ACC112 (cell line): ENCODE results near the gene DNAJB8.

Source experiments
- H2AFZ ChIP-seq: fragments of 200-600 bp; sonication (generic); one replicate; pipeline ENCODE4 v1.6.0; 2017; ENCODE audit warnings: antibody characterized with exemption, low read length; ENCODE audit not compliant: unreplicated experiment
- H3K27ac ChIP-seq: fragments of 200-600 bp; sonication (generic); 2 replicates; pipeline ENCODE4 v1.5.1; 2014; ENCODE audit warnings: low read depth, mild to moderate bottlenecking, antibody characterized with exemption, low read length, moderate library complexity
- H3K27me3 ChIP-seq: fragments of 200-600 bp; sonication (generic); 2 replicates; pipeline ENCODE4 v1.6.1; 2014; ENCODE audit warnings: mild to moderate bottlenecking, antibody characterized with exemption, low read length, moderate library complexity, mixed read lengths; ENCODE audit not compliant: insufficient read depth
- H3K36me3 ChIP-seq: fragments of 200-600 bp; sonication (generic); 2 replicates; pipeline ENCODE4 v1.6.1; 2016; ENCODE audit warnings: mild to moderate bottlenecking, antibody characterized with exemption, low read length, moderate library complexity, mixed read lengths; ENCODE audit not compliant: insufficient read depth
- H3K4me1 ChIP-seq: fragments of 200-600 bp; sonication (generic); one replicate; pipeline ENCODE4 v1.6.1; 2016; ENCODE audit warnings: low read length, mixed read lengths; ENCODE audit not compliant: insufficient read depth, unreplicated experiment, control insufficient read depth
- H3K4me3 ChIP-seq: fragments of 200-600 bp; sonication (generic); 2 replicates; pipeline ENCODE4 v1.5.1; 2014; ENCODE audit warnings: mild to moderate bottlenecking, low read depth, low read length
- H3K79me2 ChIP-seq: fragments of 200-600 bp; sonication (generic); one replicate; pipeline ENCODE4 v1.6.0; 2016; ENCODE audit warnings: low read length; ENCODE audit not compliant: control insufficient read depth, unreplicated experiment, insufficient read depth

The DNAJB8 gene

DNA sequence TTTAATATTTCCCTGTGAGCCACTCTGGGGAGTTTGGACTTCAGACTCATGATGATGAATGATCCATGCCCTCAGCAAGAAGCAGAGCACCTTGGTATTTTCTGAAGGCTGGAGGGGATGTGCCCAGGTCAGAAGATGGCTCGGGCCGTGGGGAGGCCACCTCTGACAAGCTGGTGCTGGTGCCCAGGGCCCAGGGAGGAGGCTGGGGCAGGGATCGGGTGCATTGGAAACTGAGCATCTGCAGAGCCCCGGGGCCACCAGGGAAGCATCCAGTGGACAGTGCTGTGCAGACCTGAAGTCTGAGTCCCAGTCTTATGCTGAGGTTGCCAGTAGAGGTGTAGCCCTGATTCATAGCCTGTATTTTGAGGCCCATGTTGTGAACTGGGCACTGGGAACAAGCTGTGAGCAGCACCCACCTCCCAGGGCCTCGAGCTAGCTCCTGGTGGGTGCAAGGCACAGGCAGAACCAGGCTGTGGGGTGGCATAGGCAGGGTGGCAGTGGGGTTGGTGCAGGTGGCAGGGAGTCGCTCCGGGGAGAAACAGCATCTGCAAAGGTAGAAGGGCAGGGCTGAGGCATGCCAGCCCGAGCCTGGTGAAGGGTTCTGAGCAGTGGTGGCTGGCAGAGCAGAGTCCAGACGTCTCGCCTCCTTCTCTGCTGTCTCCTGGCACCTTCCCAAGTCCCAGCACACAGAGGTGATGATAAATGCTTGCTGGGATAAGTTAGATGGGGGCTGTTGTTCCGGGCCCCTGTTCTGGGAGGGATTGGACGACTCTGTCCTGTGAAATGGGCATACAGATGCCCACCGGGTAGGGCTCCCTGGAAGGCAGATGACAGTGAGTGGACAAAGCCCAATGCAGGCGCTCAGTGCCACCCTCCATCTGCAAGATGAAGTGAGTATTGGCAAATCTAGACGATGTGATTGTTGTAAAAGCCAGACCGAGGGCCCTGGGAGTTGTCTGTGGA lies 10.6 kb downstream of the DNAJB8 start:
- Histone ChIP-seq H3K36me3 (no peaks in the 10 kb centered on the region), H3K4me1 (no peaks in the 10 kb centered on the region), H3K27me3 (peaks cover 52% of the 10 kb centered on the region), H2AFZ (no peak overlapping the region), H3K27ac (no peak overlapping the region), H3K79me2 (no peaks in the 10 kb centered on the region), H3K4me3 (no peak overlapping the region)

DNA sequence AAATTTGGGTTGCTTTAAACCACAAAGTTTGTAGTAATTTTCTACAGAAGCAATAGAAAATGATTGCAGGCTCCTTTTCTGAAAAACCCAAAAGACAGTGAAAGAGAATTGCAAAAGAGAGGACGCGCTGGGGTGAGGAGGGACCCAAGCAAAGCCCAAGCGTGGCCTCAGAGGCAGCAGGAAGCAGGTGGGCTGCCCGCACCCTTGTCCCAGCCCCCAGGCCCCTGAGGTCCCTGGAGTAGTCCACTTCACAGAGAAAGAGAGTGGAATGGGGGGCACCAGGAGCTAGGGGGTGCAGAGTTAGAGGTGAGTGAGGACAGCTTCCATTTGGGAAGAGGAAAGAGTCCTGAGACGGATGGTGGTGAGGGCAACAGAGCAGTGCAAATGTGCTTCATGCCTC lies 11.6 kb downstream of the DNAJB8 start:
- Histone ChIP-seq H3K79me2 (no peaks in the 10 kb centered on the region), H3K27me3 (peaks cover 56% of the 10 kb centered on the region), H3K36me3 (no peaks in the 10 kb centered on the region), H2AFZ (no peak overlapping the region), H3K4me1 (no peaks in the 10 kb centered on the region), H3K27ac (no peak overlapping the region), H3K4me3 (no peak overlapping the region)

DNA sequence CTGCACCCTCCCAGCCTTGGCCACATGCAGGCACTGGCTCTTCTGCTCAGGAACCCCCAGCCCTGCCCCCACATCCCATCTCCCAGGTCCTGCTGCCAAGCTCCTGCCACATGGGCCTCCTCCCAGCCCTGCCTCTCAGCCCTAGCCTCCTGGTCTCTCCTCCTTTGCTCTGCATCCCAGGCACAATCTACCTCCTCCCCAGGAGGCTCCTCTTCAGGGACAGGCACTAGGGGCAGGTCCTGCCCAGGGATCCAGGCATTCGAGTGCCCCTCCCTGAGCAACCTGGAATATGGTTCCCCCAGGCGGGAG lies 12.4 kb downstream of the DNAJB8 start:
- H3K79me2 ChIP-seq = no peaks in the 10 kb centered on the region
- H2AFZ ChIP-seq = no peak overlapping the region
- H3K36me3 ChIP-seq = no peaks in the 10 kb centered on the region
- H3K4me1 ChIP-seq = no peaks in the 10 kb centered on the region
- H3K4me3 ChIP-seq = no peak overlapping the region
- no peak overlapping the region for H3K27ac ChIP-seq
- H3K27me3 ChIP-seq = peaks cover 56% of the 10 kb centered on the region

DNA sequence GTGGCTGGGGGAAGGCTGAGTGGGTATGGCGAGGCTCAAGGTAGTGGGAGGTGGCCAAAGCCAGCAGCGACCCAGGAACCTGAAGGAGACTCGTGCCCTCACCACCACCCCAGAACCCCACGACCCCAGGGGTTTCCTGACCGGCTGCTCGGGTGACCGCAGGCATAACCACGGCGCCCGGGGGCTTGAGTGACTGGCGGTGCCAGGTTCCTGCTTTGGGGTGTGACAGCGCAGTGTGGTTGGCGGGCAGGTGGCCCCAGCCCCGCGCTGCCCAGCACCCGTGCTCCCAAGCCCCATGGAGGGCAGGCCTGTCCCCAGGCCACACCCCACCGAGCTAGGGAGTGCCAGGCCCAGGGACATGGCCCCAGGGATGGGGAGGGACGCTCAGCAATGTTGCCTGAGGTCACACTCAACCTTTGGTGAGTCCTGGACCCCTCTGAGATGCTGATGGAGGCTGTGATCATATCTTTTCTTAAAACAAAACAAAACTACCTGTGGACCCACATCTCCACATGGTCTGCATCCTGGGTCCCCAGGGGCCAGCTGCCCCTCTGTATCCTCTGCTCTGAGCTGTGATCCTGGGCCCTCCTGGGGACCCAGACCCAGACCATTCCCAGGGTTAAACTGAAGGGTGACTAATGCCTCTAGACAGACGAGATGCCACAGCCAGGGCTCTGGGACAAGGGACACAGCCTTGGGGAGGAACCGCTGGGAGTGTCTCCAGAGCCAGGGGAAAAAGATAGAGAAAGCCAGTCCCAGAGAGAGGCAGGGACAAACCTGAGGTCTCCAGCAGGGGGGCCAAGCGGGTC lies 13.0 kb downstream of the DNAJB8 start:
- H3K27me3 ChIP-seq = peaks cover 61% of the 10 kb centered on the region
- no peak overlapping the region for H3K27ac ChIP-seq
- no peak overlapping the region for H2AFZ ChIP-seq
- no peaks in the 10 kb centered on the region for H3K36me3 ChIP-seq
- H3K4me3 ChIP-seq = no peak overlapping the region
- H3K79me2 ChIP-seq = no peaks in the 10 kb centered on the region
- H3K4me1 ChIP-seq = peaks cover 2% of the 10 kb centered on the region

DNA sequence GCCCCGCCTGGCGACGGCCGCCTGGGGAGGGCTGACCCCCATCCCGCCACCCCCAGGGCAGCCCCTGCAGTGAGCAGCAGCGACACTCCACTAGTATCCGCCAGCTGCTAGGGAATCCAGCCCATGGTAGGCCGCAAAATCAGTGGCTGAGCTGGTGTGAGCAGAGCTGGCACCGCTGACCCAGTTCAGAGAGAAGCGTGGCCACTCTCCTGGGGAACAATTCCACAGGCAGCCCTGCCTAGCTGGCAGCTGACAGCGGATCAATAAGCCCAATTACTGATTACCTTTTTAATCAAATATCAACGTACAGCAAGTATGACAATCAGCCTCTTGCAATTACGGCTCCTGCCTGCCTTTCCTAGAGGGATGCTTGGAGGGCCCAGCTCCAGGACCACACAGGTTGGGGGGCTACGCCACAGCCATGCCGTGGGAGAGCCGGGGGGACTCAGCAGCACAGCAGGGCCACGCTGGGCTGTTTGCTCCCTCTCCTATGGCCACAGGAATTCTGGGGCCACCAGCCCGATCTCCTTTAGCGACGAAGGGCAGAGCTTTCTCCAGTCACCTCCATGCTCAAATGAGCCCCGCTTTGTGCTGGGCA lies 13.9 kb downstream of the DNAJB8 start:
- Histone ChIP-seq H3K4me1 (peaks cover 3% of the 10 kb centered on the region), H3K4me3 (no peak overlapping the region), H3K36me3 (no peaks in the 10 kb centered on the region), H3K79me2 (no peaks in the 10 kb centered on the region), H3K27me3 (peaks cover 61% of the 10 kb centered on the region), H3K27ac (no peak overlapping the region), H2AFZ (no peak overlapping the region)

DNA sequence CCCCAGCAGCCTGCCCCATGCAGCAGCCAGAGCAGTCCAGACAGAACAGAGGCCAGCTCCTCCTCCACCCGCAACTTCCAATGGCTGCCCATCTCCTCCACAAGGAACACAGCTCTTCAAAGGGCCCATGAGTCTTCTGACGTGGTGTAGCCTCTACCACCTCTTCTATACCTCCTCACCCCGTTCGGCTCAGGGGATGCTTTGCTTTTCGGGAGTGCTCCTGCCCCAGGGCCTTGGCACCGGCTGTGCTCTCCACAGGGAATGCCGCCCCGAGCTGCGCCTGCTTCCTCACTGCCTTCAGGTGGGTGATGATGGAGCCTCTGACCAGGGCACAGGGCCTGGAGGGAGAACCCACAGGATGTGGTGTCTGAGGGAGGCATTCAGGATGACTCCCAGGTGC lies 14.6 kb downstream of the DNAJB8 start:
- Histone ChIP-seq H3K27ac (no peak overlapping the region), H3K4me1 (peaks cover 3% of the 10 kb centered on the region), H3K79me2 (no peaks in the 10 kb centered on the region), H3K4me3 (no peak overlapping the region), H3K36me3 (no peaks in the 10 kb centered on the region), H2AFZ (no peak overlapping the region), H3K27me3 (peaks cover 61% of the 10 kb centered on the region)

DNA sequence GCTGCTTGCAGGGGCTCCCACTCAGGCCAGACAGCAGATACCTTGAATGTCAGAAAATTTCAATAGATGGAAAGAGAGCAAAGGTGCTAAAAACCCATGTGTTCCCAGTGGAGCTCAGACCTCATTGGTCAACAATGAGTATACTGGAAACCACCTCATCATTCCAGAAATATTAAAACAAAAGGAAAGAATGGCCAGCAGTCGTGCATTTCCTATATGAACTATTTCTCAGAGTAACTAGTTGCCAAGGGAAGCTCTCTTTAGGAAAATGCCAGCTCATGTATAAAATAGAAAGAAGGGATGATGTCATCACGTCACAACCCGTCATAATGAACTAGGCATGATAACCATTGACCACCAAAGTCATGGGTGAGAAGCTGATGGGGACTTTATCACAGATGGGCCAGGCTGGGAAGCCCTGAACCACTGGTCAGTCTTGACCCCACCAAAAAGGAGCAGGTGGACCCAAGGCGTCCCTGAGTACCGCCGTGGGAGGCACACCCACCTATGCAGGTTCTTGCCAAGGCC lies 17.5 kb downstream of the DNAJB8 start:
- H2AFZ ChIP-seq = no peak overlapping the region
- H3K27me3 ChIP-seq = peaks cover 37% of the 10 kb centered on the region
- H3K36me3 ChIP-seq = no peaks in the 10 kb centered on the region
- no peak overlapping the region for H3K27ac ChIP-seq
- H3K79me2 ChIP-seq = no peaks in the 10 kb centered on the region
- H3K4me3 ChIP-seq = no peak overlapping the region
- peaks cover 3% of the 10 kb centered on the region for H3K4me1 ChIP-seq

DNA sequence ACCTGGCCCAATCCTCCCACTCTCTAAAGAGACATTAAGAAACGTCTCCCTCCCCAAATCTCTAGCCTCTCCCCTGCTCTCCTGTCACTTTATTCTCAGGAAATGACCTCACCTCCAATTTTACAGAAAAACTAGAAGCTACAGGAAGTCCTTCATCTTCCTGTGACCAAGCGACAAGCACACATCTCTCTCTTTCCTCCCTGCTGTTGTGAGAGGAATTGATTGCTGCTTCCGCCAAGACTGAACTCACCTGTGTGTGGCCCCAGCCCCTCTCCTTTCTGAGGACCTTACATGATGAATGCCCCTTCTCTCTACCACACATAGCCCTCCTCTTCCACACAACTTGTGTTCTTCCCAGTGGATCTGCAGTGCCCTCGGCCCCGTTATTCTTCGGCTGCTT lies 18.2 kb downstream of the DNAJB8 start:
- Histone ChIP-seq H3K36me3 (no peaks in the 10 kb centered on the region), H3K4me1 (peaks cover 3% of the 10 kb centered on the region), H3K27ac (no peak overlapping the region), H3K4me3 (no peak overlapping the region), H2AFZ (no peak overlapping the region), H3K79me2 (no peaks in the 10 kb centered on the region), H3K27me3 (peaks cover 37% of the 10 kb centered on the region)

DNA sequence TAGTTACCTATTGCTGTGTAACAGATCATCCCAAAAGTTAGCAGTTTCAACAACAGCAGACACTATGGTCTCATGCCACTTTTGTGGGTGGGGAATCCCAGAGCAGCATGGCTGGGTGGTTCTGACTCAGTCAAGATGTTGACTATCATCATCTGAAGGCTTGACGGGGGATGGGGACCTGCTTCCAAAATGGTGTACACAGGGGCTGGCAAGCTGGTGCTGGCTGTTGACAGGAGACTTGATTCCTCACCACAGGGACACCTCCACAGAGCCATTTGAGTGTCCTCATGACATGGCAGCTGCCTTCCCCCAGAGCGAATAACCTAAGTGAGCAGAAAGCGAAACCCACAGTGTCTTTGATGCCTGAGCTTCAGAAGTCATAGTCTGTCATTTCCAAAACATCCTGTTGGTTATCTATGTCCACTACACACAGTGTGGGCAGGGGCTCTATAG lies 19.1 kb downstream of the DNAJB8 start:
- Histone ChIP-seq H3K4me3 (no peak overlapping the region), H2AFZ (no peak overlapping the region), H3K27ac (no peak overlapping the region), H3K36me3 (no peaks in the 10 kb centered on the region), H3K79me2 (no peaks in the 10 kb centered on the region), H3K4me1 (peaks cover 3% of the 10 kb centered on the region), H3K27me3 (peaks cover 41% of the 10 kb centered on the region)

DNA sequence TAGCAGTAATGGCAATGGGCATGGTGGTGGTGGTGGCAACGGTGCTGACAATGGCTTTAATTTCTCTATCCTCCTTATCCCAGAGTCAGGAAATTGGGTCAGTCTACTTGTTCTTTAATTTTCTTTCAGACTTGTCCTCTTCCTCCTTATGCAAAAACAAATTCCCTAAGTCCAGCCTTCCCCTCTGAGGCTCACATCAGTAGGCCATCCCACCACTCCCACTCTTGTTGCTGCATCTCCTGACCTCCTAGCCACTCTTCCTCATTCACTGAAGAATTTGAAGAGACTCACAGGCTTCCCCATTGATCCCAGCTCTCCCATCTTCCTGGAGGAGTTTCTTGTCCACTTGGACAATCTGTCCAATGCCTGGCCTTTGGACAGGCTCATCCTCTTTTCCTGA lies 19.9 kb downstream of the DNAJB8 start:
- Histone ChIP-seq H3K27ac (no peak overlapping the region), H3K4me3 (no peak overlapping the region), H3K36me3 (no peaks in the 10 kb centered on the region), H3K79me2 (no peaks in the 10 kb centered on the region), H2AFZ (no peak overlapping the region), H3K27me3 (peaks cover 35% of the 10 kb centered on the region), H3K4me1 (peaks cover 3% of the 10 kb centered on the region)
